GM18951 (cell line): ENCODE measurements around the gene TTPAL.

Experiments used
- POLR2A ChIP-seq: IDR thresholded peaks from 4 replicates; pipeline ENCODE4 v1.6.1; 2011; ENCODE audit warnings: mild to moderate bottlenecking; ENCODE audit not compliant: insufficient read length, insufficient read depth; ENCODE audit errors: extremely low read depth
- in situ Hi-C: fragments of 300-500 bp; cut with MboI; formaldehyde crosslinking; loops from one replicate; pipeline ENCODE4 v1.12.0; 2022; ENCODE audit warnings: low sequenced_read_pairs, mixed read lengths, inconsistent platforms; ENCODE audit not compliant: unreplicated experiment

The TTPAL gene

DNA sequence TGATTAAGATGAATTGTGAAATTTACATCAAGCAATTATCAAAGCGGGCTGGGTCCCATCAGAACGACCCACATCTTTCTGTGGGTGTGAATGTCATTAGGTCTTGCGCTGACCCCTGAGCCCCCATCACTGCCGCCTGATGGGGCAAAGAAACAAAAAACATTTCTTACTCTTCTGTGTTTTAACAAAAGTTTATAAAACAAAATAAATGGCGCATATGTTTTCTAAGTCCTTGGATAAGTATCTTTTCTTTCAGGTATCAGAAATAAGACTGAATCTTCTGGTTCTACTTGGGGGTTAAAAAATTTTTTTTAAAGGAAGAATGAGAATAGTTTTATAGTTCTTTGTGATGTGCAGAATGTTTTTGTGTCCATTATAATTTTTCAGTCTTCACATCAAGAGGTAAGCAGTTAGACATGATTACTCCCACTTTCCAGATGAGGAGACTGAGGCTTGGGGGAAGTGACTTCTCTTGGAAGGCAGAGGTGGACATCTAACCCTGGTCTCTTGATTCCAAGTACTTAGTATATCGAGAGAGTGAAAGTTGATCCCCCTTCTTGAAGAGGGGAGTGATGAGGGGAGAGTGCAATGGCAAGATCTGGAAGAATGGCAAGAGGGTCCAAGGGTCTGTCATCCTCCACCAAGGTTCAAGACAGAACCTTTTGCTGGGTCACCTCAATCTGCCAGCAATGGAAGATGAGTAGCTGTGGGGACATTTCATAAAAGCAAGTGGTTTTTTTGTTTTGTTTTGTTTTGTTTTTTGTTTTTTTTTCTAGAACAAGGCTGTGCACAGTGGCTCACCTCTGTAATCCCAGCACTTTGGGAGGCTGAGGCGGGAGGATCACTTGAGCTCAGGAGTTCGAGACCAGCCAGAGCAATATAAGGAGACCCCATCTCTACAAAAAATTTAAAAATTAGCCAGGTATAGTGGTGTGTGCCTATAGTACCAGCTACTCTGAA is 42.8 kb upstream of the TTPAL start:
- in situ Hi-C loops, result no loop called here
- TF ChIP-seq POLR2A, result no peak

- in situ Hi-C loops, result no loop called here
- no peak for TF ChIP-seq POLR2A
Observed at GRCh38 chr20:44433751-44434538, 41.7 kb upstream of the TTPAL start.

DNA sequence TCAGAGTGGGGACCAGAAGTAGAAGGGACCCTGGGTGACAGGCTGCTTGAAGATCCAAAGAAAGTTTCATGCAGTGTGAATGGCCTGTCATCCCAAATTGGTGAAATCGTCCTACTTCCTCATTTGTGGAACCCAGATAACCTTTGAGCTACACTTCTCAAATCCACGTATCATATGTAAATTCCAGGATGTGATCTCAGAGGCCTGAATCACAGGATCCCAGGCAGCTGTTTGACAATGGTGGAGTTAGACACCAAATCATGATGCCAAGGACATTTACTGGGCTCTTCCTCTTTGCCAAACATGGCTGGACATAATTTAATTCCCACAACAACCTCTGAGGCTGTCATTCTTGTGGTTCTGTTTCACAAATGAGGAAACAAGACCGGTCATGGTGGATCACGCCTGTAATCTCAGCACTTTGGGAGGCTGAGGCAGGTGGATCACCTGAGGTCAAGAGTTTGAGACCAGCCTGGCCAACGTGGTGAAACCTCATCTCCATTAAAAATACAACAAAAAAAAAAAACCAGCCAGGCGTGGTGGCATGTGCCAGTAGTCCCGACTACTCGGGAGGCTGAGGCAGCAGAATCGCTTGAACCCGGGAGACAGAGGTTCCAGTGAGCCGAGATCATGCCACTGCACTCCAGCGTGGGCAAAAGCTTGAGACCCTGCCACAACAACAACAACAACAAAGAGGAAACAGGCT is 39.9 kb upstream of the TTPAL start:
- in situ Hi-C loops, result no loop called here
- no peak for TF ChIP-seq POLR2A

DNA sequence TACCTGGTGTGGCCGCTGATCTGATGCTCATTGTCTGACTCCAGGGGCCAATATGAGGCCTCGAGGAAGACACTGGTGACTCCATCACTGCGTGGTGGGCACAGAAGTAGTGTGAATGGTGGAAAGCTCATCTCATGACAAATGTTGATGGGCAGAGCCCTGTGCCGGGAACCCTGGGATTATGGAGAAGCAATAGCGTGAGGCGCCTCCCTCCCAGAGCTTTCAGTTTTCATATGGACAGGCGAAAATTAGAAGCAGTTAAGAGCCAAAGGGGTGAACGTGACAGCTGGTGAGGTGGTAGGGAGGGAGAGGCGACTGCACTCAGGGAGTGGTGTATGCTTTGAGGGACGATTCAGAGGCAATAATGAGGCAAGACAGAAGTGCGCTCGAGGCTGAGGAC is 39.3 kb upstream of the TTPAL start:
- in situ Hi-C loops, result no loop called here

DNA sequence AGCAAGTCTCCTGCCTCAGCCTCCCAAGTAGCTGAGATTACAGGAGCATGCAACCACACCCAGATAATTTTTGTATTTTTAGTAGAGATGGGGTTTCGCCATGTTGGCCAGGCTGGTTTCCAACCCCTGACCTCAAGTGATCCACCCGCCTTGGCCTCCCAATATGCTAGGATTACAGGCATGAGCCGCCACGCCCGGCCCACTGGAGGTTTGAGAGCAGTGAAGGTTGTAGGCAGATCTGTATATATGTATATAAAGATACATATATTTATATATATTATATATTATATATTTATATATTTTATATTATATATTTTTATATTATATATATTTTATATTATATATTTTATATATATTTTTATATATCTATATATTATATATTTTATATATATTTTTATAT is 38.2 kb upstream of the TTPAL start:
- in situ Hi-C loops, result no loop called here
- TF ChIP-seq POLR2A, result no peak

More for the DNA sequence above, 39.3 kb upstream of the TTPAL start:
- TF ChIP-seq POLR2A, result no peak

- in situ Hi-C loops, result no loop called here
- no peak for TF ChIP-seq POLR2A
Observed at GRCh38 chr20:44438782-44439181, 36.9 kb upstream of the TTPAL start.

GRCh38 chr20:44439318-44439717 is 36.4 kb upstream of the TTPAL start:
- in situ Hi-C loops, result no loop called here

DNA sequence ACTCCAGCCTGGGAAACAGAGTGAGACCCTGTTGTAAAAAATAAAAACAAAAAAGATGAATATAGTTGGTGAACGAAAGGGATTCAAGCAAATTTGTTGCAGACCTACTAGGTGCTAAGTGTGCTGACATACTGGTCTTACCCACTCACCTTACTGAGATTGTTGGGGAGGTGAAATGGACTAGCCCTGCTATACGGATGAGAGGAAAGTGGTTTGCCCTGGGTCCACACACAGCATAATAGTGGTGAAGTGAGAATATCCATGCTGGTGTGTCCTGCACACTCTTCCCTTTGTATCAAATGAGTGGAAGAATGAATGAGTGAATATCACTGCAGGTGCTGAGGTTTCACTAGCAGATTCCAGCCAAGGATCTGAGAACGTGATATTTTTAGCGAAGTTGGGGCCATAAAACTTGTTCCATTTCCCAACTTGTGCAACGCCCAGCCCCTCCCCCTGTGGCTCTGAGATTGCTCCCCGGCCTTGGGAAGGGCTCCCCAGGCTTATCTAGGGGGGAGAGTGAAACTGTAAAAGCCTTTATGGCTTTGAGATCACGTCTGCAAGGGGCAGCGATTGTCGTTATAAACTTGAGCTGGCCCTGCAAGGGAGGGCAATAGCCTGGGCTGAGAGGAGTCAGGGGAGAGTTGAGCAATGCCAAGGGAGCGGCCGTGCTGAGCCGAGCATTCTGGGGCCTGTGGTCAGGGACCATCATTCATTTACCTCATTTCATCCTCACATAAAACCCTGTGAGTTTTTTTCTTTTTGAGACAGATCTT is 33.2 kb upstream of the TTPAL start:
- TF ChIP-seq POLR2A, result no peak
- in situ Hi-C loops, result no loop called here

More at GRCh38 chr20:44439318-44439717, 36.4 kb upstream of the TTPAL start:
- no peak for TF ChIP-seq POLR2A

DNA sequence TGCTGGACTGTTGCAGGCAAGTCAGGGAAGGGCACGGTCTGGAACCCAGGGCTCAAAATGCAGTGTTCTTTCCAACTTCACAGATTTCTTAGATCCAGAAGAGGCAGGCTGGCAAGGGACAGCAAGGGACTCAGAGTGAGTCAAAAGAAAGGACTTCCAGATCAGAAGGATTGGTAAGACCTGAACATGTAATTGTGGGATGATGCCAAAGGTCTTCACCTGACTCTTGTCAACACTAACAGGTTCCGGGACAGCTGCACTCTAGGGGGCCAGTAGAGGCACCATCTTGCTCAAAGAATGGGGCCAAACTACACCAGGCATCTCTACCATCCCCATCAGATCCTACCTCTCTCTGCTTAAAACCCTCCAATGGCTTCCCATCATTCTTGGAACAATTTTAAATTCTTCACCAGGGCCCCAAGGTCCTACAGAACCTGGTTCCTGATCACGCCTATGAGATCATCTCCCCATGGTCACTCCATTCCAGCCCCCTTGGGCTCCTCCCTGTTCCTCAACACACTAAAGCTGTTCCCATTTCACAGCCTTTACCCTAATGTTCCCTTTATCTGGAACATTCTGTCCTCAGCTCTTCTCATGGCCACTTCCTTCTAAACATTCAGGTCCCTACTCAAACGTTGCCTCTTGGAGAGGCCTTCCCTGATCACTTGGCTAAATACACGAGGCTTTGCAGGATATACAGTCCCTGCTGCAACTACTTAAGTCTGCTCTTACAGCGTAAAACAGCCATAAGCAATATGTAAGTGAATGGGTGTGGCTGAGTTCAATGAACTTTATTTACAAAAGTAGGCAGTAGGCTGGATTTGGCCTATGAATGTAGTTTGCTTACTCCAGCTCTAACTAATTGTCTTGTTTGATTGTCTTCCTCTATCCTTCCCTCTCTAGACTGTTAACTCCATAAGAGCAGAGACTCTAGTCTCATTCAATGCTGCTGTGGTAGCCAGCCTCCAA is 29.6 kb upstream of the TTPAL start:
- in situ Hi-C loops, result no loop called here
- no peak for TF ChIP-seq POLR2A

DNA sequence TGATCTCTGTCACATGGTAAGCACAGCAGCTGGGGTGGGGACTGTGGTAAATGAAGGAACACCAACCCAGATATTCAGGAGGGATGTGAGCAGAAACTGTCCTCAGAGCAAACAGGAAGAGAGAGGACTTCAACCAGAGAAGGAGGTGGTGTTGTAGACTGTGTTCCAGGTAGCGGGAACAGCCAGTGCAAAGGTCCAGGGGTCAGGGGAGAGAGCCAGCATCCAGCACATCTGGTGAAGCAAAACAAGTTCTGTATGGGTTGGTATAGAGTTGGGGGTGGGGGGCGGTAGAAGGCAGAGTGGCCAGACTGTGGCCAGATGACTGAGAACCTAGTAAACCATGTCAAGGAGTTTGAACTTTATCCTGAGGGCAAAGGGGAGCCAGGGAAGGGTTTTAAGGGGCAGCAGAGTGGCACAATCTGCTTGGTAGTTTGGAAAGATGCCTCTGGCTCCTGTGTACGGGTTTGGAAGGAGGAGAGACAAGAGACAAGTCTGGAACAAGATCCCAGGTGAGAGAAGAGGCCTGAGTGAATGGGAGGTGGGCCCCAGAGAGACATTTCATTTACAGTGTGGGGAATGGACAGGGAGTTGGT is 27.8 kb upstream of the TTPAL start:
- in situ Hi-C loops, result no loop called here
- no peak for TF ChIP-seq POLR2A
